Activated CD4-positive, alpha-beta T cell treated with anti-CD3 and anti-CD28 coated beads, Interleukin-2, amount 10 ng/mL, durations not matched to agents 24 days and 14 days (primary cell): ENCODE results near the gene CCDC192. TPM values are rescaled to one million over a fixed set of nuclear protein-coding genes. Genes with fewer than 3 reads are reported as not detected.
A peak's percentile ranks its signal among the peaks of the same experiment; 100 is the strongest.

ENCODE experiments used
- DNase-seq: peaks from one replicate; pipeline ENCODE4 v3.0.0; 2022
- H3K27ac Mint-ChIP-seq: one replicate; pipeline ENCODE4 v1.8.0; 2022; ENCODE audit warnings: mild to moderate bottlenecking, mixed read lengths
- H3K27me3 Mint-ChIP-seq: one replicate; pipeline ENCODE4 v1.8.0; 2022; ENCODE audit warnings: mixed read lengths
- H3K36me3 Mint-ChIP-seq: one replicate; pipeline ENCODE4 v1.8.0; 2022; ENCODE audit warnings: low read depth, mild to moderate bottlenecking, mixed read lengths
- H3K4me1 Mint-ChIP-seq: one replicate; pipeline ENCODE4 v1.8.0; 2021; ENCODE audit warnings: mixed read lengths
- H3K4me3 Mint-ChIP-seq: one replicate; pipeline ENCODE4 v1.8.0; 2022; ENCODE audit warnings: mild to moderate bottlenecking, moderate library complexity, mixed read lengths
- H3K9me3 Mint-ChIP-seq: one replicate; pipeline ENCODE4 v1.8.0; 2021; ENCODE audit warnings: mixed read lengths
- intact Hi-C: fragments of 100-400 bp; cut with micrococcal nuclease; formaldehyde crosslinking; loops from one replicate; pipeline ENCODE4 v1.15.1; 2023
- total RNA-seq: library from RNA; stranded (reverse); gene quantifications from 2 replicates; pipeline ENCODE4 v1.2.3, GENCODE V29; 2022

Gene CCDC192
- total RNA-seq, 1 donor from 2014 or later, result not detected

GRCh38 chr5:127912411-127912810, 209.2 kb downstream of the CCDC192 start:
- H3K9me3 Mint-ChIP-seq, result no peaks in the 10 kb centered on the region
- H3K27ac Mint-ChIP-seq, result no peak overlapping the region
- H3K4me1 Mint-ChIP-seq, result peaks cover 7% of the 10 kb centered on the region
- peaks cover 13% of the 10 kb centered on the region for H3K27me3 Mint-ChIP-seq
- no peak overlapping the region for H3K4me3 Mint-ChIP-seq
- intact Hi-C loops, result no loop called here
- H3K36me3 Mint-ChIP-seq, result no peaks in the 10 kb centered on the region
- DNase-seq, result peak; percentile 17

DNA sequence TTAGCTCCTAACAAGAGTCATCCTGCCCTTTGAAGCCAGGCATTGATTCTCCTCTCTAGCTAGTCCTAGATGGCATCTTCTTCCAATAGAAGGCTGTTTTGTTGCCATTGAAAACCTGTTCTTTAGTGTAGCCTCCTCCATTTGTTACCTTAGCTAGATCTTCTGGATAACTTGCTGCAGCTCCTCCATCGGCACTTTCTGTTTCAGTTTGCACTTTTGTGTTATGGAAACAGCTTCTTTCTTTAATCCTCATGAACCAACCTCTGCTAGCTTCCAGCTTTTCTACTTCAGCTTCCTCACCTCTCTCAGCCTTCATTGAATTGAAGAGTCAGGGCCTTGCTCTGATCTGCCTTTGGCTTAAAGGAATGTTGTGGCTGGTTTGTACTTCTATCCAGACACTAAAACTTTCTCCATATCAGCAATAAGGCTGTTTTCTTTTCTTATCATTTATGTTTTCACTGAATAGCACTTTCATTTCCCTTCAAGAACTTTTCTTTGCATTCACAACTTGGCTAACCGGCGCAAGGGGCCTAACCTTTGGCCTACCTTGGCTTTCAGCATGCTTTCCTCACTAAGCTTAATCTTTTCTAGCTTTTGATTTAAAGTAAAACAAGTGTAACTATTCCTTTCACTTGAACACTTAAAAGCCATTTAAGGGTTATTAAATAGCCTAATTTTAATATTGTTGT, 213.8 kb downstream of the CCDC192 start:
- peak; percentile 71 for DNase-seq
- intact Hi-C loops, result no loop called here
- no peaks in the 10 kb centered on the region for H3K9me3 Mint-ChIP-seq
- H3K4me1 Mint-ChIP-seq, result peaks cover 9% of the 10 kb centered on the region
- no peaks in the 10 kb centered on the region for H3K36me3 Mint-ChIP-seq
- peak overlapping the region; percentile 71 for H3K27ac Mint-ChIP-seq
- H3K27me3 Mint-ChIP-seq, result peaks cover 4% of the 10 kb centered on the region
- peak overlapping the region; percentile 69 for H3K4me3 Mint-ChIP-seq

- peaks cover 9% of the 10 kb centered on the region for H3K4me1 Mint-ChIP-seq
- no peak for DNase-seq
- H3K9me3 Mint-ChIP-seq, result no peaks in the 10 kb centered on the region
- no peaks in the 10 kb centered on the region for H3K36me3 Mint-ChIP-seq
- H3K27me3 Mint-ChIP-seq, result no peaks in the 10 kb centered on the region
- intact Hi-C loops, result no loop called here
- H3K27ac Mint-ChIP-seq, result no peak overlapping the region
- no peak overlapping the region for H3K4me3 Mint-ChIP-seq
Measured at GRCh38 chr5:127919006-127919796, 216.0 kb downstream of the CCDC192 start.

DNA sequence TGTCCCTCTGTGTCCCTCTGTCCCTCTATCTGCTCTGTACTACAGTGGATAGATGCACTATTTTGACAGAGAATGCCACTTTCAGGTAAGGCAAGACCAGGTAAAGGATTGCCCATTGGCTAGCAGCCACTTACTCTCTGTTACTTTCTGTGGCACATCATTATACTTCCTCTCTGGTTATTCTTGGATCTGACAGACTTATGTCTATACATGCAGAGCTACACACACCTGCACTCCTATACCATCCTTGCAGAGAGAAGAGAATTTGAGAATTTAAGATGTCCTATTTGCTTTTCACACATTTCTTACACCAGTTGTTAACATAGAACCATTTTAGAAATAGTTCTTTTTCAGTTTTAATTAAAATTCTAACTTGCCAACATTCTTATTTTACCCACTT, 216.6 kb downstream of the CCDC192 start:
- Mint-ChIP-seq H3K36me3 (no peaks in the 10 kb centered on the region), H3K27me3 (no peaks in the 10 kb centered on the region), H3K9me3 (no peaks in the 10 kb centered on the region), H3K4me1 (peaks cover 9% of the 10 kb centered on the region), H3K27ac (no peak overlapping the region), H3K4me3 (no peak overlapping the region)
- intact Hi-C loops, result no loop called here
- no peak for DNase-seq

DNA sequence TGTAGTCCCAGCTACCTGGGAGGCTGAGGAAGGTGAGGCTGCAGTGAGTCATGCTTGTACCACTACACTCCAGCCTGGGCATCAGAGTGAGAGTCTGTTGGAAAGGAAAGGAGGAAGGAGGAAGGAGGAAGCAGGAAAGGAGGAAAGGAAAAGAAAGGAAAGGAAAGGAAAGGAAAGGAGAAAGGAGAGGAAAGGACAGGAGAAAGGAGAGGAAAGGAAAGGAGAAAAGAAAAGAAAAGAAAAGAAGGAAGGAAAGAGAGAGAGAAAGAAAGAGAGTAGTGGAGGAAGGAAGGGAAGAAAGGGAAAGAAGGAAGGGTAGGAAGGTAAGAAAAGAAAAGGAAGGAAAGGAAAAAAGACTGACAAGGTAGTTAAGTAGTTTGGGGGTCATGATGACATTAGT, 217.7 kb downstream of the CCDC192 start:
- H3K4me3 Mint-ChIP-seq, result no peak overlapping the region

DNA sequence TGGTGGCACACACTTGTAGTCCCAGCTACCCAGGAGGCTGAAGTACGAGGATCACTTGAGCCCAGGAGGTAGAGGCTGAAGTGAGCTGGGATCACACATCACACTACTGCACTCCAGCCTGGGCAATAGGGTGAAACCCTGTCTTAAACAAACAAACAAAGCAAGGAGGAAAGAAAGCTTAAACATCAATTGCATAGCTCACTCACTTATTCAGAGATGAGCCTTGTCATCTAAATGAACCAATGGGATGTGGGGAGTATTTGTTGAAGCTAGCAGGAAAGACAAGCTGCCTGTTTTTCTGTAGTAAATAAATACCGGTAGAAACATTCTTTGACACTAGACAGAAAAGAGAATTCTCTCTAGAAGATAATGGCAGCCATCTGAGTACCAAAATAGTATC, 219.4 kb downstream of the CCDC192 start:
- no peak for DNase-seq
- intact Hi-C loops, result no loop called here
- H3K27ac Mint-ChIP-seq, result no peak overlapping the region
- no peaks in the 10 kb centered on the region for H3K4me1 Mint-ChIP-seq
- no peaks in the 10 kb centered on the region for H3K9me3 Mint-ChIP-seq
- no peaks in the 10 kb centered on the region for H3K27me3 Mint-ChIP-seq
- H3K4me3 Mint-ChIP-seq, result no peak overlapping the region
- H3K36me3 Mint-ChIP-seq, result no peaks in the 10 kb centered on the region

More for the DNA sequence above, 217.7 kb downstream of the CCDC192 start:
- H3K27ac Mint-ChIP-seq, result no peak overlapping the region
- intact Hi-C loops, result no loop called here
- H3K9me3 Mint-ChIP-seq, result no peaks in the 10 kb centered on the region
- no peaks in the 10 kb centered on the region for H3K27me3 Mint-ChIP-seq
- DNase-seq, result no peak
- H3K4me1 Mint-ChIP-seq, result peaks cover 9% of the 10 kb centered on the region
- no peaks in the 10 kb centered on the region for H3K36me3 Mint-ChIP-seq

DNA sequence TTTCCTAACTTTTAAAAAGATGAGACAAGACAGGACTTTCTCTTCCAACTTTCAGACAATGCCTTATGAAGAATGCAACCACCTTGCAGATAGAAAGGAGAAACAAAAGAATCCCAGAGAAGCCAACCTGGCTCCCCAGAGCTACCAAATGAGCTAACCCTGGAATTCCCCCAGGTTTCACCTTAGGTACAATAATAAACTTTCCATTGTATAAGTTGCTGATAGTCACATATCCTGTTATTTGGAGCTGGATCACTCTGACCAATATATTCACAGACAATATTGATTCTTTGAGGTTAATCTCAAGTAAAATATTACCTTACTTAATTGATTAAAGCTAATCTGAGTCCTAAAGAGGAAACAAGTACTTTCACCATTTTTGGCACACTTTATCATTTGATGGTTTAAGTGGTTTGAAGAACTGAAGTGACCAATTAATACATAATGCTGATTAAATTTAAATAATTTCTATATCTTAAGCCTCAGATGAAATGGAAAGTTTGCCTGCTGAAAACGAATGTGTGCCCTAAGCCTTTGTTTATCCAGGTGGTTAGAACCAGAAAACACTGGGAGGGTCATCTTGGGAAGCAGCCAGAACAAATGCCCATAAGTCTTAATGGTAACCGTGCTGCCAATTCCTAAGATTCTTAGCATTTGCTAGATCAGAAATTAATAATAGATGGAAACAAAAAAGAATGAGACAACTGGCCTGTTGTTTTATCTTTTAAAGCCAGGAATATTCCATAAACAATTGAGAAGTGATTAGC, 220.8 kb downstream of the CCDC192 start:
- Mint-ChIP-seq H3K27me3 (no peaks in the 10 kb centered on the region), H3K9me3 (no peaks in the 10 kb centered on the region)

GRCh38 chr5:127924606-127925005, 221.4 kb downstream of the CCDC192 start:
- DNase-seq, result no peak
- no peak overlapping the region for H3K4me3 Mint-ChIP-seq
- H3K4me1 Mint-ChIP-seq, result no peaks in the 10 kb centered on the region
- no peaks in the 10 kb centered on the region for H3K36me3 Mint-ChIP-seq
- no peaks in the 10 kb centered on the region for H3K27me3 Mint-ChIP-seq
- intact Hi-C loops, result no loop called here
- no peaks in the 10 kb centered on the region for H3K9me3 Mint-ChIP-seq
- H3K27ac Mint-ChIP-seq, result no peak overlapping the region

More for the DNA sequence above, 220.8 kb downstream of the CCDC192 start:
- H3K27ac Mint-ChIP-seq, result no peak overlapping the region
- H3K36me3 Mint-ChIP-seq, result no peaks in the 10 kb centered on the region
- intact Hi-C loops, result no loop called here
- no peak for DNase-seq
- H3K4me3 Mint-ChIP-seq, result no peak overlapping the region
- no peaks in the 10 kb centered on the region for H3K4me1 Mint-ChIP-seq

DNA sequence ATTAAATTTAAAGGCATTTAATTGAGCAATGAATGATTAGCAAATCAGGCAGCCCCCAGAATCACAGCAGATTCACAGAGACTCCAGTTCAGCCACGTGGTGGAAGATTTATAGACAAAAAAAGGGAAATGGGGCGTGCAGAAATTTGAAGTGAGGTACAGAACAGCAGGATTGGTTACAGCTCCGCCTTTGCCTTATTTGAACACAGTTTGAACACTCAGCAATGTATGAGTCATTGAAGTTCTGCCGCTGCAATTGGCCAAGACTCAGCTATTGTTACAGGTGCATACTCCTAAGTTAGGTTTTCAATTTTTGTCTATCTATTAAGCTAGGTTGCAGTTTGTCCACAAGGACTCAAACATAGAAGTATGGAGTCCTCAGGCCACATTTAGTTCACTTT, 222.7 kb downstream of the CCDC192 start:
- no peak for DNase-seq
- Mint-ChIP-seq H3K4me1 (no peaks in the 10 kb centered on the region), H3K9me3 (no peaks in the 10 kb centered on the region), H3K27me3 (no peaks in the 10 kb centered on the region), H3K27ac (no peak overlapping the region), H3K4me3 (no peak overlapping the region), H3K36me3 (no peaks in the 10 kb centered on the region)
- intact Hi-C loops, result no loop called here

- no peaks in the 10 kb centered on the region for H3K36me3 Mint-ChIP-seq
- no peaks in the 10 kb centered on the region for H3K27me3 Mint-ChIP-seq
- H3K4me1 Mint-ChIP-seq, result no peaks in the 10 kb centered on the region
- intact Hi-C loops, result no loop called here
- H3K27ac Mint-ChIP-seq, result no peak overlapping the region
- DNase-seq, result no peak
- H3K4me3 Mint-ChIP-seq, result no peak overlapping the region
- no peaks in the 10 kb centered on the region for H3K9me3 Mint-ChIP-seq
Measured at GRCh38 chr5:127926974-127927373, 223.8 kb downstream of the CCDC192 start.

GRCh38 chr5:127928053-127928452, 224.9 kb downstream of the CCDC192 start:
- no peak for DNase-seq
- intact Hi-C loops, result no loop called here
- Mint-ChIP-seq H3K36me3 (no peaks in the 10 kb centered on the region), H3K27me3 (no peaks in the 10 kb centered on the region), H3K27ac (no peak overlapping the region), H3K4me1 (no peaks in the 10 kb centered on the region), H3K4me3 (no peak overlapping the region), H3K9me3 (no peaks in the 10 kb centered on the region)

- Mint-ChIP-seq H3K4me3 (no peak overlapping the region), H3K27me3 (no peaks in the 10 kb centered on the region), H3K36me3 (no peaks in the 10 kb centered on the region), H3K27ac (no peak overlapping the region), H3K9me3 (no peaks in the 10 kb centered on the region), H3K4me1 (no peaks in the 10 kb centered on the region)
- intact Hi-C loops, result no loop called here
- DNase-seq, result peak; percentile 37
Measured at GRCh38 chr5:127930311-127930710, 227.1 kb downstream of the CCDC192 start.

- H3K9me3 Mint-ChIP-seq, result no peaks in the 10 kb centered on the region
- no peaks in the 10 kb centered on the region for H3K36me3 Mint-ChIP-seq
- H3K27me3 Mint-ChIP-seq, result no peaks in the 10 kb centered on the region
- no peak overlapping the region for H3K27ac Mint-ChIP-seq
- intact Hi-C loops, result no loop called here
- H3K4me1 Mint-ChIP-seq, result no peaks in the 10 kb centered on the region
- no peak for DNase-seq
- H3K4me3 Mint-ChIP-seq, result no peak overlapping the region
Measured at GRCh38 chr5:127931396-127931795, 228.2 kb downstream of the CCDC192 start.

DNA sequence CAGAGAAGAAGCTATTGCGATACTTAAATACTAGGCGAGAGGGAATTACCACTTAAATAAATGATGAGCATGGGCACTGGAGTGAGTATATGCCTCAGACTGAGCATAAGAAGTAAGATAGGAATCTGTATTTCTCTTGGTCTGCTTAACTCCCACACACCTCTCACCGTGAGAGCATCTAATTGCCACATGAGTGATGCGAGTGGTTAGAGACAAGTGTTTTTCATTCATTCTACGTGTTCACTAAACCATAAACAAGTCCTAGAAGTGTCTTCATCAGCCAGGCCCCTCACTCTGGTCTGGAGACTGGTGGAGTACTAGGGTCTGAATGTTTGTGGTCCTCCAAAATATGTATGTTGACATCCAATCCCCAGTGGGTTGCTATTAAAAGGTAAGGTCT, 230.2 kb downstream of the CCDC192 start:
- H3K27ac Mint-ChIP-seq, result no peak overlapping the region
- DNase-seq, result no peak
- intact Hi-C loops, result no loop called here

More for the DNA sequence above, 230.2 kb downstream of the CCDC192 start:
- no peak overlapping the region for H3K4me3 Mint-ChIP-seq
- no peaks in the 10 kb centered on the region for H3K27me3 Mint-ChIP-seq
- H3K36me3 Mint-ChIP-seq, result no peaks in the 10 kb centered on the region
- no peaks in the 10 kb centered on the region for H3K9me3 Mint-ChIP-seq
- peaks cover 2% of the 10 kb centered on the region for H3K4me1 Mint-ChIP-seq
